HEK293T (cell line): ENCODE measurements around the gene HS3ST4.

Source experiments
- CTCF ChIA-PET: fragments of 350-600 bp; formaldehyde crosslinking; extraction: SDS; loops from one replicate; lab custom pipeline; 2021; ENCODE audit warnings: antibody characterized with exemption, inconsistent platforms; lab: Yijun Ruan, JAX
- POLR2A ChIA-PET: fragments of 350-600 bp; formaldehyde crosslinking; extraction: SDS; loops from one replicate; lab custom pipeline; 2020; ENCODE audit warnings: antibody characterized with exemption, inconsistent platforms; lab: Yijun Ruan, JAX
- DNase-seq: peaks from one replicate; pipeline ENCODE4 v3.0.0; 2012; ENCODE audit warnings: mixed read lengths; ENCODE audit errors: extremely low spot score
- ARNT ChIP-seq: fragments of 450-650 bp; IDR thresholded peaks from 2 replicates; pipeline ENCODE4 v1.6.1; 2017; ENCODE audit warnings: mild to moderate bottlenecking
- BHLHE40 ChIP-seq: fragments of 450-650 bp; IDR thresholded peaks from 2 replicates; pipeline ENCODE4 v1.6.1; 2016; ENCODE audit warnings: mild to moderate bottlenecking, moderate library complexity, borderline replicate concordance
- CTBP1 ChIP-seq: fragments of 450-650 bp; IDR thresholded peaks from 2 replicates; pipeline ENCODE4 v1.6.1; 2016; ENCODE audit warnings: borderline replicate concordance
- ELF4 ChIP-seq: fragments of 450-650 bp; IDR thresholded peaks from 2 replicates; pipeline ENCODE4 v1.6.1; 2017; ENCODE audit warnings: antibody characterized with exemption
- FOXA1 ChIP-seq: fragments of 450-650 bp; IDR thresholded peaks from 2 replicates; pipeline ENCODE4 v1.6.1; 2016; ENCODE audit warnings: mild to moderate bottlenecking
- FOXK2 ChIP-seq: fragments of 450-650 bp; IDR thresholded peaks from 2 replicates; pipeline ENCODE4 v1.6.1; 2016; ENCODE audit warnings: mild to moderate bottlenecking
- FOXM1 ChIP-seq: fragments of 450-650 bp; IDR thresholded peaks from 2 replicates; pipeline ENCODE4 v1.6.1; 2017; ENCODE audit warnings: mild to moderate bottlenecking, borderline replicate concordance
- HDGF ChIP-seq: fragments of 450-650 bp; IDR thresholded peaks from 2 replicates; pipeline ENCODE4 v1.6.1; 2017; ENCODE audit warnings: antibody characterized with exemption, borderline replicate concordance
- L3MBTL2 ChIP-seq: fragments of 450-650 bp; conservative IDR thresholded peaks from 2 replicates; pipeline ENCODE4 v1.6.1; 2016; ENCODE audit warnings: mild to moderate bottlenecking
- LEF1 ChIP-seq: fragments of 450-650 bp; IDR thresholded peaks from 2 replicates; pipeline ENCODE4 v1.6.1; 2017; ENCODE audit warnings: mild to moderate bottlenecking, borderline replicate concordance
- NFRKB ChIP-seq: fragments of 450-650 bp; IDR thresholded peaks from 2 replicates; pipeline ENCODE4 v1.6.1; 2016; ENCODE audit warnings: mild to moderate bottlenecking, moderate library complexity
- SP1 ChIP-seq: fragments of 450-650 bp; IDR thresholded peaks from 2 replicates; pipeline ENCODE4 v1.6.1; 2017
- SUZ12 ChIP-seq: fragments of 450-650 bp; IDR thresholded peaks from 2 replicates; pipeline ENCODE4 v1.6.1; 2016; ENCODE audit warnings: mild to moderate bottlenecking
- TARDBP ChIP-seq: fragments of 450-650 bp; IDR thresholded peaks from 2 replicates; pipeline ENCODE4 v1.6.1; 2016
- ZNF384 ChIP-seq: fragments of 450-650 bp; IDR thresholded peaks from 2 replicates; pipeline ENCODE4 v1.6.1; 2016
- TF ChIP-seq, protein P1 (sequence below): fragments of 450-650 bp; IDR thresholded peaks from 2 replicates; pipeline ENCODE4 v1.6.1; 2016

The HS3ST4 gene

DNA sequence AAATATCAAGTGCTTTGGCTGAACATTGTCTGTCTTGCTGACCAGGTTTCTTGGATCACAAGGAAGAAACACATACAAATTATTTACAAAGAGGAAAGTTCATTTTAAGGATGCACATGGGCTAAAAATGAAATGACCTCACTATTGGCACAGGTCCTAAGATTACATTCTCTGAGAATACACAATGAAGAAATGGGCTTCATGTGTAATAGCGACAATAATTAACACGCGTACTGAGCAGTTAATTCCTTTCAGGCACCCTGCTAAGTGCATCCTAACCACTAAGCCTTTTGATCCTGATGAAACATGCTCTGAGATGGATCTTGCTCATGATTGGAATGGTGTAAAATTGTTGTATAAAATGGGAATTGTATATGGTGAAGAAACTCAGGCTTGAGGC is 429.0 kb downstream of the HS3ST4 start:
- no peak for DNase-seq
- TF ChIP-seq FOXA1 (no peak), L3MBTL2 (no peak), NFRKB (no peak), LEF1 (no peak), BHLHE40 (no peak), HDGF (no peak), CTBP1 (no peak), ELF4 (no peak), FOXK2 (no peak), TARDBP (no peak), FOXM1 (no peak), ARNT (no peak), ZNF384 (no peak), SP1 (no peak), SUZ12 (no peak)
- TF ChIP-seq, protein P1, sequence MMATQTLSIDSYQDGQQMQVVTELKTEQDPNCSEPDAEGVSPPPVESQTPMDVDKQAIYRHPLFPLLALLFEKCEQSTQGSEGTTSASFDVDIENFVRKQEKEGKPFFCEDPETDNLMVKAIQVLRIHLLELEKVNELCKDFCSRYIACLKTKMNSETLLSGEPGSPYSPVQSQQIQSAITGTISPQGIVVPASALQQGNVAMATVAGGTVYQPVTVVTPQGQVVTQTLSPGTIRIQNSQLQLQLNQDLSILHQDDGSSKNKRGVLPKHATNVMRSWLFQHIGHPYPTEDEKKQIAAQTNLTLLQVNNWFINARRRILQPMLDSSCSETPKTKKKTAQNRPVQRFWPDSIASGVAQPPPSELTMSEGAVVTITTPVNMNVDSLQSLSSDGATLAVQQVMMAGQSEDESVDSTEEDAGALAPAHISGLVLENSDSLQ = no peak
- CTCF ChIA-PET = no interaction called here
- POLR2A ChIA-PET = no interaction called here

DNA sequence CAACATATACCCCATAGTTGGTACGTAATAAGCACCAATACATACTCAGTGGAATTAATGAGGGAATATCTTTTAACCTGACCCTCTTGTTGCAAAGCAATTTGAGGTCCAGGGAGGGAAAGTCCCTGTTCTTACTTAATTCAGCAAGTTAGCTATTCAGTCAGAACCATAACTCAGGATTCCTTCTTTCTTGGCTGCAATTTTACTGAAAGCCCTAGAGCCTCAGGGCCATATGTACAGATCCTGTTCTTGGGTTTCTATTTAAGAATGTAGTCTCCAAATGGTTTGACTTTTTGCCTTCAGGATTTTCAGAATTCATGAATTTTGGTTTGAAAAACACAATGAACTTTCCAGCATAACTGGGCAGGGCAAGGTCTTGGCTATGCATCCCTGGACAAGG is 436.5 kb downstream of the HS3ST4 start:
- no peak for DNase-seq
- no peak for TF ChIP-seq LEF1
- no peak for TF ChIP-seq ELF4
- TF ChIP-seq, protein P1 = no peak
- no peak for TF ChIP-seq SUZ12
- no peak for TF ChIP-seq SP1
- no peak for TF ChIP-seq HDGF
- TF ChIP-seq CTBP1 = no peak
- TF ChIP-seq FOXM1 = no peak
- ChIA-PET POLR2A (no interaction called here), CTCF (no interaction called here)

DNA sequence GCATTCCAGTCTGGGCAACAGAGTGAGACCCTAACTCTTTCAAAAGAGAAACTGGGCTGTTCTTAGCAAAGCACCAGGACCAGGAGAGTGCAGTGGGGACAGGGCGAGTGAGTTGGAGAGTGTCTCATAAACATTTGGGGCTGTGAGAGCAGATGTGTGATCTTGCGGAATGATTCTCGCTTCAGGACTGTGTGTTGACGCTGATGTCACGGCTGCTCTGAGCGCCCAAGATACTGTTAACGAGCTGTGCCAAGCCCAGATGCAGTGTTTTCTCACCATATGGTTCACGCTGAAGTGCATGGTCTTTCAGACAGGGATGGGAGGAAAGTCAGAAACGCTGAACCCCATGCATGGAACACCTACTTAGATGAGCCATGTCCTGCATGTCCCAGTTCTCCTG is 438.2 kb downstream of the HS3ST4 start:
- POLR2A ChIA-PET = no interaction called here
- CTCF ChIA-PET = no interaction called here
- TF ChIP-seq BHLHE40 (no peak), FOXM1 (no peak), HDGF (no peak), NFRKB (no peak), ELF4 (no peak), ARNT (no peak), TARDBP (no peak), FOXK2 (no peak)
- TF ChIP-seq, protein P1 = no peak

GRCh38 chr16:26133416-26134093 is 441.8 kb downstream of the HS3ST4 start:
- DNase-seq = no peak
- TF ChIP-seq LEF1 = no peak
- no peak for TF ChIP-seq L3MBTL2
- TF ChIP-seq ARNT = no peak
- no peak for TF ChIP-seq TARDBP
- TF ChIP-seq, protein P1 = no peak
- TF ChIP-seq BHLHE40 = no peak
- no peak for TF ChIP-seq ZNF384
- no peak for TF ChIP-seq CTBP1
- no peak for TF ChIP-seq NFRKB
- TF ChIP-seq ELF4 = no peak
- TF ChIP-seq SUZ12 = no peak
- TF ChIP-seq FOXA1 = no peak
- no peak for TF ChIP-seq FOXK2
- no peak for TF ChIP-seq FOXM1
- TF ChIP-seq HDGF = no peak
- no peak for TF ChIP-seq SP1
- ChIA-PET CTCF (no interaction called here), POLR2A (no interaction called here)

More for the DNA sequence above, 438.2 kb downstream of the HS3ST4 start:
- no peak for DNase-seq

GRCh38 chr16:26134588-26134987 is 442.8 kb downstream of the HS3ST4 start:
- CTCF ChIA-PET = no interaction called here
- no peak for DNase-seq
- no peak for TF ChIP-seq ZNF384
- no peak for TF ChIP-seq LEF1
- TF ChIP-seq ARNT = no peak
- no peak for TF ChIP-seq FOXA1
- no peak for TF ChIP-seq FOXK2
- no peak for TF ChIP-seq L3MBTL2
- no peak for TF ChIP-seq SP1
- no peak for TF ChIP-seq HDGF
- TF ChIP-seq ELF4 = no peak
- TF ChIP-seq TARDBP = no peak
- no peak for TF ChIP-seq CTBP1
- no peak for TF ChIP-seq NFRKB
- POLR2A ChIA-PET = no interaction called here

DNA sequence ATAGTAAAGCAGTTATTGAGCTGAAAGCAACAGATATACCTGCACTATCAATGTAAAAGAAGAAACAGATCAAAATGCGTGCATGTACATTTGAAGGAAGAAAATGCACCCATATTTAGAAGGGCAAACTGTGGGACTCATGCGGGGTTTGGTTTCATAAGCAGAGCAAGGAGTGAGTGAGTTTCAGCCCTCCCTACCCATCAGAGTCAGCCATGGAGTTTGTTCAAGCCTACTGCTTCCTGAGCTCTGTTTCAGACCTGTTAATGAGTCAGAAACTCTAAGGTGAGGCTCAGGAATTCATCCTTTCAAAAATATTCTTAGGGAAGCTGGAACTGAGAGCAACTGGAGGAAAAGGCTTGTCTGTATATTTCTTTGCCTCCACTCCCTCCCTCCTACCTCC is 446.2 kb downstream of the HS3ST4 start:
- POLR2A ChIA-PET = no interaction called here
- no peak for DNase-seq
- CTCF ChIA-PET = no interaction called here
- no peak for TF ChIP-seq HDGF
- TF ChIP-seq, protein P1 = no peak
